NCI-H526 treated with DMSO at 0.1 percent for 48 hours (cell line): ENCODE results near the gene NACC2.

Experiments
- DNase-seq: peaks from one replicate; lab custom pipeline; 2025; lab: John Stamatoyannopoulos, UW

The NACC2 gene

GRCh38 chr9:136055715-136056545 is 39.2 kb downstream of the NACC2 start:
- peak; percentile 11 for DNase-seq

GRCh38 chr9:136054798-136055714 is 40.0 kb downstream of the NACC2 start:
- no peak for DNase-seq

- no peak for DNase-seq
Measured at GRCh38 chr9:136054146-136054545, 40.9 kb downstream of the NACC2 start.

- DNase-seq: no peak
Measured at GRCh38 chr9:136053757-136054142, 41.3 kb downstream of the NACC2 start.

- DNase-seq: no peak
Measured at GRCh38 chr9:136052991-136053756, 41.9 kb downstream of the NACC2 start.

GRCh38 chr9:136052472-136052880 is 42.6 kb downstream of the NACC2 start:
- no peak for DNase-seq

- peak; percentile 92 for DNase-seq
Measured at GRCh38 chr9:136051837-136052471, 43.1 kb downstream of the NACC2 start.

- peak; percentile 34 for DNase-seq
Measured at GRCh38 chr9:136051453-136051836, 43.6 kb downstream of the NACC2 start.

GRCh38 chr9:136050701-136051452 is 44.2 kb downstream of the NACC2 start:
- DNase-seq: peak; percentile 25

GRCh38 chr9:136050266-136050700 is 44.8 kb downstream of the NACC2 start:
- DNase-seq: no peak

GRCh38 chr9:136049491-136050265 is 45.4 kb downstream of the NACC2 start:
- DNase-seq: no peak

GRCh38 chr9:136048560-136049411 is 46.3 kb downstream of the NACC2 start:
- peak; percentile 15 for DNase-seq

GRCh38 chr9:136047775-136048559 is 47.1 kb downstream of the NACC2 start:
- no peak for DNase-seq

GRCh38 chr9:136047076-136047774 is 47.9 kb downstream of the NACC2 start:
- no peak for DNase-seq

- DNase-seq: no peak
Measured at GRCh38 chr9:136046554-136046920, 48.6 kb downstream of the NACC2 start.

GRCh38 chr9:136045595-136046553 is 49.2 kb downstream of the NACC2 start:
- DNase-seq: no peak
